ENCODE measurements around the gene OST4.
A peak's percentile ranks its signal among the peaks of the same experiment; 100 is the strongest.

OST4 gene

GRCh38 chr2:27086724-27087593, 15.5 kb upstream of the OST4 start, which contains the start of gene KHK:
Gene KHK (plus strand): TSS chr2:27086772. CDS start chr2:27087260, 488 bp downstream.
- DNase-seq (ENCODE audit: low read depth): no peak
- peak within 1 kb of the TSS; percentile 53 for H3K4me3 ChIP-seq (ENCODE audit: control insufficient read depth, low read depth, low read length)
- TF ChIP-seq CTCF (IDR thresholded peaks at IDR 0.05; ENCODE audit: control insufficient read depth, insufficient read depth, low read depth, low read length, missing control alignments): no peak

- DNase-seq (ENCODE audit: low read depth): peak; percentile 44
- TF ChIP-seq CTCF (IDR thresholded peaks at IDR 0.05; ENCODE audit: control insufficient read depth, insufficient read depth, low read depth, low read length, missing control alignments): peak; percentile 67
- H3K4me3 ChIP-seq (ENCODE audit: control insufficient read depth, low read depth, low read length): peak overlapping the region; percentile 53
Observed at GRCh38 chr2:27086090-27086723, 14.8 kb upstream of the OST4 start.

- H3K4me3 ChIP-seq (ENCODE audit: control insufficient read depth, low read depth, low read length): peak overlapping the region; percentile 53
- peak; percentile 55 for TF ChIP-seq CTCF (IDR thresholded peaks at IDR 0.05; ENCODE audit: control insufficient read depth, insufficient read depth, low read depth, low read length, missing control alignments)
- no peak for DNase-seq (ENCODE audit: low read depth)
Observed at GRCh38 chr2:27085673-27086089, 14.2 kb upstream of the OST4 start.

- DNase-seq (ENCODE audit: low read depth): no peak
- TF ChIP-seq CTCF (IDR thresholded peaks at IDR 0.05; ENCODE audit: control insufficient read depth, insufficient read depth, low read depth, low read length, missing control alignments): no peak
- no peak overlapping the region for H3K4me3 ChIP-seq (ENCODE audit: control insufficient read depth, low read depth, low read length)
Observed at GRCh38 chr2:27085062-27085672, 13.7 kb upstream of the OST4 start.

GRCh38 chr2:27084297-27085061, 13.0 kb upstream of the OST4 start:
- no peak overlapping the region for H3K4me3 ChIP-seq (ENCODE audit: control insufficient read depth, low read depth, low read length)

More at GRCh38 chr2:27084297-27085061, 13.0 kb upstream of the OST4 start:
- TF ChIP-seq CTCF (IDR thresholded peaks at IDR 0.05; ENCODE audit: control insufficient read depth, insufficient read depth, low read depth, low read length, missing control alignments): no peak
- no peak for DNase-seq (ENCODE audit: low read depth)
